Body of pancreas (tissue), 4 donors: Measurements from ENCODE around the gene PIANP. TPM values are rescaled to one million over a fixed set of nuclear protein-coding genes. Genes with fewer than 3 reads are reported as not detected.

Experiments used
- ATAC-seq: fragments of 150-250 bp; one replicate; pipeline ENCODE4 v1.9.1; 2016
- DNase-seq, 4 donors: peaks; one replicate each; pipeline ENCODE4 v3.0.0-alpha.2; 2019
- H3K27ac ChIP-seq, 4 donors: fragments of 200-600 bp; sonication (generic); 1 replicate in 3 of 4; 2 replicates in 1 of 4; pipeline versions ENCODE4 v1.5.1 to v1.6.1; 2016 to 2019; ENCODE audit warnings: mild to moderate bottlenecking in 1 of 4, mixed read lengths in 1 of 4, moderate library complexity in 1 of 4
- H3K27me3 ChIP-seq, 2 donors: fragments of 200-600 bp; sonication (generic); one replicate each; pipeline ENCODE4 v1.6.0; 2016; ENCODE audit warnings: mild to moderate bottlenecking in 1 of 2
- H3K36me3 ChIP-seq, 2 donors: fragments of 200-600 bp; sonication (generic); replicated peaks in 1 of 2; 2 replicates each; pipeline ENCODE4 v1.5.1; 2016; ENCODE audit warnings: low read depth in 2 of 2; ENCODE audit not compliant: insufficient read depth in 1 of 2
- H3K4me1 ChIP-seq: fragments of 200-600 bp; sonication (generic); one replicate; pipeline ENCODE4 v1.6.0; 2016
- H3K4me3 ChIP-seq, 2 donors: fragments of 200-600 bp; sonication (generic); 1 replicate in 1 of 2; 2 replicates in 1 of 2; pipeline ENCODE4 v1.5.1; 2016 to 2019
- H3K9me3 ChIP-seq, 3 donors: fragments of 200-600 bp; sonication (generic); 1 replicate in 2 of 3; 2 replicates in 1 of 3; pipeline ENCODE4 v1.5.1; 2016
- CTCF ChIP-seq, 7 experiments: fragments of 450-650 bp in 4 of 7; fragments of 200-600 bp in 3 of 7; sonication (generic) in 3 of 7; IDR thresholded peaks; one replicate each; pipeline ENCODE4 v1.5.1; 2016 to 2019; ENCODE audit warnings: antibody characterized with exemption in 7 of 7
- POLR2A ChIP-seq, 3 donors: fragments of 450-650 bp; IDR thresholded peaks; one replicate each; pipeline ENCODE4 v1.6.1; 2016; ENCODE audit warnings: antibody characterized with exemption in 3 of 3, mild to moderate bottlenecking in 2 of 3
- WGBS, 2 donors: methylation state at CpG; one replicate each; pipeline ENCODE4 v1.1.5; 2017; 5-methylcytosine and 5-hydroxymethylcytosine counted together
- intact Hi-C: fragments of 100-400 bp; cut with DNase I; formaldehyde crosslinking; loops from one replicate; pipeline ENCODE4 v1.15.1; 2023
- total RNA-seq, 2 donors: library from RNA; depleted of rRNA; stranded (reverse); fragments of >200 nt; gene quantifications; one replicate each; pipeline ENCODE4 v1.1.0, GENCODE V29; 2016

The PIANP gene
- total RNA-seq, 2 donors from 2014 or later: not detected

DNA sequence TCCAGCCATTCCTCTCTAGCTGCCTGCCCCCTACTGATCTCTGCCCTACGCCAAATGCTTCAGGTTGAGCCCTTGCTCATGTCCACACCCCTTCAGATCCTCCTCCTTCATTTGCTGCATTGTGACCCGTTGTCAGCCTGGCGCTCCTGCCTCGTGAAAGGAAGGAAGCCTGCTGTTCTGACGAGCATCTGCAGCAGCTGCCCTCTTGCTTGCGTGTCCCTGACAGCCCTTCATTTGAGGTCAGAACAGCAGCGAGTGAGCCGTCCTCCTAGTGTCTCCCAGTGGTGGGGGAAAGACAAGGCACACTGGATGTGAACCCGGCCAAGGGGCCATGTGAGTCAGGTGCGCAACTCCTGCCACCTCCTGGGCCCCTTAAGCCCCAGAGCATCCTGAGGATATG is 3.0 kb upstream of the PIANP start:
- ATAC-seq: no peak
- WGBS, 2 donors: 8 to 13% methylated on average over 4 to 10 of the region's 10 CpGs
- no peak for DNase-seq
- Histone ChIP-seq H3K9me3 (no peaks in the 10 kb centered on the region), H3K27ac (no peak overlapping the region), H3K27me3 (peaks cover 6 to 21% of the 10 kb centered on the region in 2 donors), H3K36me3 (no peaks in the 10 kb centered on the region), H3K4me1 (peaks cover 14% of the 10 kb centered on the region), H3K4me3 (no peak overlapping the region)
- no peak for TF ChIP-seq CTCF (IDR thresholded peaks at IDR 0.05)
- no peak for TF ChIP-seq POLR2A (IDR thresholded peaks at IDR 0.05)
- intact Hi-C loops: no loop called here

GRCh38 chr12:6701078-6701768 is 608 bp upstream of the PIANP start:
- Histone ChIP-seq H3K27ac (no peak overlapping the region), H3K27me3 (peaks cover 6 to 21% of the 10 kb centered on the region in 2 donors), H3K4me1 (peaks cover 14% of the 10 kb centered on the region), H3K4me3 (no peak overlapping the region), H3K9me3 (no peaks in the 10 kb centered on the region), H3K36me3 (no peaks in the 10 kb centered on the region)
- TF ChIP-seq POLR2A (IDR thresholded peaks at IDR 0.05) (no peak), CTCF (IDR thresholded peaks at IDR 0.05) (no peak)
- 22 to 29% methylated on average over 13 of the region's 13 CpGs for WGBS, 2 donors
- intact Hi-C loops: no loop called here
- DNase-seq: no peak
- ATAC-seq: no peak

- DNase-seq (no peak), ATAC-seq (no peak)
- intact Hi-C loops: no loop called here
These were observed 498 bp downstream of the PIANP start for GRCh38 chr12:6699989-6700645.

GRCh38 chr12:6699259-6699988 is 1.2 kb downstream of the PIANP start:
- H3K36me3 ChIP-seq: no peaks in the 10 kb centered on the region
- TF ChIP-seq POLR2A (IDR thresholded peaks at IDR 0.05): no peak
- no peak for TF ChIP-seq CTCF (IDR thresholded peaks at IDR 0.05)
- intact Hi-C loops: no loop called here
- ATAC-seq (no peak), DNase-seq (no peak)
- H3K4me3 ChIP-seq: no peak overlapping the region
- no peak overlapping the region for H3K27ac ChIP-seq
- H3K9me3 ChIP-seq: no peaks in the 10 kb centered on the region
- peaks cover 6 to 21% of the 10 kb centered on the region in 2 donors for H3K27me3 ChIP-seq
- 12 to 17% methylated on average over 16 of the region's 16 CpGs for WGBS, 2 donors
- peaks cover 14% of the 10 kb centered on the region for H3K4me1 ChIP-seq

More at GRCh38 chr12:6699989-6700645, 498 bp downstream of the PIANP start:
- H3K4me3 ChIP-seq: no peak overlapping the region
- H3K36me3 ChIP-seq: no peaks in the 10 kb centered on the region
- peaks cover 6 to 21% of the 10 kb centered on the region in 2 donors for H3K27me3 ChIP-seq
- TF ChIP-seq CTCF (IDR thresholded peaks at IDR 0.05): no peak
- TF ChIP-seq POLR2A (IDR thresholded peaks at IDR 0.05): no peak
- H3K9me3 ChIP-seq: no peaks in the 10 kb centered on the region
- peaks cover 14% of the 10 kb centered on the region for H3K4me1 ChIP-seq
- H3K27ac ChIP-seq: no peak overlapping the region
- 2 to 10% methylated on average over 2 to 45 of the region's 65 CpGs for WGBS, 2 donors
